ENCODE results near the gene RHOB. TPM values are rescaled to one million over a fixed set of nuclear protein-coding genes. Genes with fewer than 3 reads are reported as not detected.

The RHOB gene
- total RNA-seq, 1 donor from 2014 or later = 1,771 TPM

GRCh38 chr2:20494241-20494640 lies 47.4 kb downstream of the RHOB start:
- Histone ChIP-seq H3K27ac (no peak overlapping the region), H3K9me3 (no peaks in the 10 kb centered on the region), H3K36me3 (no peaks in the 10 kb centered on the region), H3K4me3 (no peak overlapping the region), H3K27me3 (no peaks in the 10 kb centered on the region), H3K4me1 (peaks cover 18% of the 10 kb centered on the region)
- intact Hi-C loops (cut with DNase I) = no loop called here
- no peak for DNase-seq (ENCODE audit: extremely low spot score in 2 of 2)
- TF ChIP-seq POLR2A (IDR thresholded peaks at IDR 0.05) = no peak
- no peak for TF ChIP-seq POLR2AphosphoS5 (IDR thresholded peaks at IDR 0.05; ENCODE audit: insufficient read depth in 1 of 2, low read depth in 1 of 2)
- no peak for TF ChIP-seq CTCF (IDR thresholded peaks at IDR 0.05)

GRCh38 chr2:20496076-20496872 lies 49.4 kb downstream of the RHOB start:
- Histone ChIP-seq H3K4me3 (no peak overlapping the region), H3K36me3 (no peaks in the 10 kb centered on the region), H3K9me3 (no peaks in the 10 kb centered on the region), H3K4me1 (peaks cover 18% of the 10 kb centered on the region), H3K27me3 (no peaks in the 10 kb centered on the region), H3K27ac (no peak overlapping the region)
- intact Hi-C loops (cut with DNase I) = no loop called here
- no peak for TF ChIP-seq CTCF (IDR thresholded peaks at IDR 0.05)
- TF ChIP-seq POLR2AphosphoS5 (IDR thresholded peaks at IDR 0.05; ENCODE audit: insufficient read depth in 1 of 2, low read depth in 1 of 2) = no peak
- no peak for TF ChIP-seq POLR2A (IDR thresholded peaks at IDR 0.05)
- DNase-seq (ENCODE audit: extremely low spot score in 2 of 2) = no peak

- peaks cover 20% of the 10 kb centered on the region for H3K4me1 ChIP-seq
- H3K27me3 ChIP-seq = no peaks in the 10 kb centered on the region
- H3K36me3 ChIP-seq = no peaks in the 10 kb centered on the region
- DNase-seq (ENCODE audit: extremely low spot score in 2 of 2) = no peak
- H3K27ac ChIP-seq = no peak overlapping the region
- intact Hi-C loops (cut with DNase I) = no loop called here
- no peak overlapping the region for H3K4me3 ChIP-seq
- H3K9me3 ChIP-seq = no peaks in the 10 kb centered on the region
- TF ChIP-seq POLR2AphosphoS5 (IDR thresholded peaks at IDR 0.05; ENCODE audit: insufficient read depth in 1 of 2, low read depth in 1 of 2) = no peak
- TF ChIP-seq CTCF (IDR thresholded peaks at IDR 0.05) = no peak
Observed at GRCh38 chr2:20496942-20497341, 50.1 kb downstream of the RHOB start.

Small RNAs within 50 kb of the gene (small RNA-seq; reads per million reads assigned to genes)
- gene RF00019 (not detected), gene RNA5SP86 (not detected)

Other genes with a start within 250 kb of the RHOB start
- gene SDC1, start 221.9 kb upstream of the RHOB start, total RNA-seq = 184 TPM
- gene PUM2, start 96.2 kb upstream of the RHOB start, total RNA-seq = 76.6 TPM
- gene HS1BP3, start 204.0 kb downstream of the RHOB start, total RNA-seq = 23.1 TPM
- 9.3 TPM for gene GDF7, start 220.1 kb downstream of the RHOB start, total RNA-seq